Activated T-cell treated with anti-CD3 and anti-CD28 coated beads for 1 hour (primary cell): ENCODE measurements around the gene CTRL.

Source experiments
- DNase-seq: peaks from one replicate; pipeline ENCODE4 v3.0.0-alpha.2; 2020; ENCODE audit warnings: low read depth

Gene CTRL

GRCh38 chr16:67886387-67886786 is 45.3 kb downstream of the CTRL start:
- no peak for DNase-seq

DNA sequence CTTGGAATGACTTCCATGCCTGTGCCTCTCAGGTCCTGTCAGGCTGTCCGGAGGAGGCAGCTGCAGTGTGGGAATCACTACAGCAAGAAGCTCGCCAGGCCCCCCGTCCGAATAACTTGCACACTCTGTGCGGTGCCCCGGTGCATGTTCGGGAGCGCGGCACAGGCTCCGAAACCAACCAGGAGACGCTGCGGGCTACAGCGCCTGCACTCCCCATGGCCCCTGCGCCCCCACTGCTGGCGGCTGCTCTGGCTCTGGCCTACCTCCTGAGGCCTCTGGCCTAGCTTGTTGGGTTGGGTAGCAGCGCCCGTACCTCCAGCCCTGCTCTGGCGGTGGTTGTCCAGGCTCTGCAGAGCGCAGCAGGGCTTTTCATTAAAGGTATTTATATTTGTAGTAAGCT is 45.7 kb downstream of the CTRL start:
- no peak for DNase-seq

GRCh38 chr16:67885545-67885944 is 46.1 kb downstream of the CTRL start:
- DNase-seq = no peak

DNA sequence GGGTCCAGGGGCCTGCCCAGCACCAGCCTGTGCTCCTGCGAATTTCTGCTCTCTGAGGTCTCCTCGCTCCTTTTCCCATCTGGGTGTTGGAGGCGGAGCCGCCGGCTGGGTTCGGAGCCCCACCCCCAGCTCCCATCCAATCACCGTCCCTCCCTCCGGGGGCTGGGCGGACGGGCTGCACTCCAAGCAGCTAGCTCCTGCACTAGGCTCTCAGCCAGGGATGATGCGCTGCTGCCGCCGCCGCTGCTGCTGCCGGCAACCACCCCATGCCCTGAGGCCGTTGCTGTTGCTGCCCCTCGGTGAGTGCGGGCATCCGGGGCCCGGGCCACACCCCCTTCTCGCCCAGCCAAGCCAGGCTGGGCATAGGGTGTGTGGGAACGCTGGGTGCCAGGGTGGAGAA is 47.0 kb downstream of the CTRL start, which contains the start of gene NRN1L:
Gene NRN1L, plus strand, starts transcription at position 202 of the 400 bp plus-strand sequence. Its CDS starts 19 bp downstream, at position 221.
- DNase-seq = no peak

DNA sequence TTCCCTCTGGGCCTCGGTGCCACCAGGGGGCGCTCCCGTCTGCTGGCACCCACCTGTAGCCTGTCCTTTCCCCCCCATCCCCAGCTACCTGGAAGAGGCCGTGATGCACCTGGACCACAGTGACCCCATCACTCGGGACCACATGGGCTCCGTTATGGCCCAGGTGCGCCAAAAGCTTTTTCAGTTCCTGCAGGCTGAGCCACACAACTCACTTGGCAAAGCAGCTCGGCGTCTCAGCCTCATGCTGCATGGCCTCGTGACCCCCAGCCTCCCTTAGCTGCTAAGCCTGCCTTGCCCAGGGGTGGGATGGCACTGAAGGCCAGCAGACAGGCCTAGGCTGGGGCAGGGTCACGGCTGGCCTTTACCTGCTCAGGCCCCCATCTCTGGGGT is 47.8 kb downstream of the CTRL start:
- DNase-seq = peak; percentile 71

DNA sequence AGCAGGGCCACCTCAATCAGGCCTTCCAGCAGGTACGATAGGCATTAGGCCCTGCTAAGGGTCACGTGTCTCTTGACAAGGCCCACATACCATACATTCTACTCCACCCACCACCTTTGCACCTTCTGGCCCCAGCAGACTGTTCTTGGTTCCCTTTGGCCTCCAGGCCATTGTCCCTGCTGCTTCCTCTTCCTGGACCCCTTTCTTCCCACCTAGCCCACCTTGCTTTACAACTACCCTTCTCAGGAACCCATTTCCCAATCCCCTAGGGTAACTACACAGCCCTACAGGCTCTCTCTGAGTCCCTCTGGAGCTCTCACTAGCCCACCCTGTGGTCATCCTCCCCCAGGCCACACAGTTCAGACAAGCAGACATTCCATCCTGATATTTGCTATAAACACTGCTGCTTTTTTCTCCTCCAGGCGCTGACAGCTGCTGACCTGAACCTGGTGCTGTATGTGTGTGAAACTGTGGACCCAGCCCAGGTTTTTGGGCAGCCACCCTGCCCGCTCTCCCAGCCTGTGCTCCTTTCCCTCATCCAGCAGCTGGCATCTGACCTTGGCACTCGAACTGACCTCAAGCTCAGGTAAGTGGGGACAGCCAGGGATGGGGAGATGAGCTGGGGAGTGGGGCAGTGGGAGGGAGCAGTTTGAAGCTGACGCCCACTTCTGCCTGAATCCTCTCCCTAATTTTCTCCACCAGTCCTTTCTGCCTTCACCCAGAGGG is 48.4 kb downstream of the CTRL start:
- DNase-seq = no peak

- no peak for DNase-seq
Observed at GRCh38 chr16:67882374-67883145, 49.1 kb downstream of the CTRL start.

GRCh38 chr16:67881621-67882161 is 50.0 kb downstream of the CTRL start:
- DNase-seq = no peak

DNA sequence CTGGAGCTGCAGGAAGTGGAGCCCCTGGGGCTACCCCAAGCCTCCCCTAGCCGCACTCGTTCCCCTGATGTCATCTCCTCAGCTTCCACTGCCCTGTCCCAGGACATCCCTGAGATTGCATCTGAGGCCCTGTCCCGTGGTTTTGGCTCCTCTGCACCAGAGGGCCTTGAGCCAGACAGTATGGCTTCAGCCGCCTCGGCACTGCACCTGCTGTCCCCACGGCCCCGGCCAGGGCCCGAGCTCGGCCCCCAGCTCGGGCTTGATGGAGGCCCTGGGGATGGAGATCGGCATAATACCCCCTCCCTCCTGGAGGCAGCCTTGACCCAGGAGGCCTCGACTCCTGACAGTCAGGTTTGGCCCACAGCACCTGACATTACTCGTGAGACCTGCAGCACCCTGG is 51.1 kb downstream of the CTRL start:
- DNase-seq = no peak

- no peak for DNase-seq
Observed at GRCh38 chr16:67879936-67880335, 51.7 kb downstream of the CTRL start.
